GM19099 (cell line): Measurements from ENCODE around the gene MVP.

ENCODE experiments used
- POLR2A ChIP-seq: IDR thresholded peaks from 3 replicates; pipeline ENCODE4 v1.6.1; 2011; ENCODE audit warnings: low read depth; ENCODE audit not compliant: insufficient read length; ENCODE audit errors: extremely low read depth

MVP gene

DNA sequence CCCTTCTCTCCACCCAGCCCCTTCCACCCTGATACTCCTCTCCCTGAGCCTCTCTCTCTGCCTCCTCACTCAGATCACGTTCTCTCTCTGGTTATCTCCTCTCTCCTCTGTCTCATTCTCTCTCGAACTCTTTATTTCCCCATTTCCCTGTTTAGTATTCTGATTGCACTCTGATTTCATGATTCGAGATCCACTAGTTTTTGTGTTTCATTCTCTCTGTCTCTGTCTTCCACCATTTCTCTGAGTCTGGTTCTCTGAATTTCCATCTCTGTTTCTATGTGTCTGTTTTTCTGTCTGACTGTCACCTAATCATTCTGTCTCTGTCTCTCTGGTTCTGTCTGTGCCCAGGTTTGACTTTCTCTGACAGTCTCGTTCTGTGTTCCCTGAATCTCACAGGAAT, 77.1 kb downstream of the MVP start:
- TF ChIP-seq POLR2A: no peak
